ENCODE data around the gene PRSS56. TPM values are rescaled to one million over a fixed set of nuclear protein-coding genes. Genes with fewer than 3 reads are reported as not detected.
"Not testable (repeated sequence)": the region's sequence is repeated elsewhere in the genome, so short reads cannot be mapped to it uniquely, and the experiment has no call there.

PRSS56 gene
- total RNA-seq, 1 donor from 2014 or later, result not detected

DNA sequence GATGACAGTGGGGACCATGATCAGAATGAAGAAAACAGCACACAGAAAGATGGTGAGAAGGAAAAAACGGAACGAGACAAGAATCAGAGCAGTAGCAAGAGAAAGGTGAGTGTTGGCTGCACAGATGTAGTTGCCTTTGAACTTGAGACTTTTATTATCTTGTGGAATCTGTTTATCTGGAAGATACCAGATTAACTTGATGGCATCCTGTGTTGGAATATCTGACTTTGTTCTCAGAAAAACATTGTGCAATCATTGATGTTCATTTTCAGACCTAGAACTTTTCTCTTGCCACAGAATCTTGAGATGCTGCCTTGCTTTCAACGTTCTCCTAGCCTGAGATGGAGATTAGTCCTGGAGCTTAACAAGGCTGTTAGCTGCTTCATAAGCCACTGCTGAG lies 36.2 kb downstream of the PRSS56 start:
- no peak for FAIRE-seq

DNA sequence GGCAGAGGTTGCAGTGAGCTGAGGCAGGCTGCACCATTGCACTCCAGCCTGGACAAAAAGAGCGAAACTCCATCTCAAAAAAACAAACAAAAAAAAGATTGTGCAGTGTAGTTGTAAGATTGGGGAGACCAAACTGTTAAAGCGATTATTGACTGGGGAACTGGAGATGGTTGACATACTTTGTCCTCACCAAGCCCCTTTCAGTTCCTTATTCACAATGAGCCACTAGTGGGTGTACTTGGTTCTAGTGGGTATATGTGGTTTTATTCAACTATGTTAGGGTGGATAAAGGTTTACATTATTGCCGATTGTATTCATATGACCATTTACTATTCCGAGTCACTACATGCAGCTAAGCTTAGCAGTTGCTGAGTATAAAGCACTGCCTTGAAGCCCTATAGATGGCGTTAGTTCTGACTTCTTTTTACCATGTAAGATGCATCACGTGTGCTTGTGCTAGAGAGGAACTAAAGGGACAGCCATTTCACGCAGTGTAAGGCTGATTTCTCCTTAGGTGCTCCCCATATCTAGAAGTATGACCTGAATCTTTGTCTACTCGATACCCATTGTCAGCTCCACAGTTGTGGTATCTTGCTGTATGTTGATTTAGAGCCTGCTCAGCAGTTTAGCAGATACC lies 42.4 kb downstream of the PRSS56 start:
- FAIRE-seq (no peak), DNase-seq (ENCODE audit: low read depth) (no peak)
- TF ChIP-seq, protein P1, sequence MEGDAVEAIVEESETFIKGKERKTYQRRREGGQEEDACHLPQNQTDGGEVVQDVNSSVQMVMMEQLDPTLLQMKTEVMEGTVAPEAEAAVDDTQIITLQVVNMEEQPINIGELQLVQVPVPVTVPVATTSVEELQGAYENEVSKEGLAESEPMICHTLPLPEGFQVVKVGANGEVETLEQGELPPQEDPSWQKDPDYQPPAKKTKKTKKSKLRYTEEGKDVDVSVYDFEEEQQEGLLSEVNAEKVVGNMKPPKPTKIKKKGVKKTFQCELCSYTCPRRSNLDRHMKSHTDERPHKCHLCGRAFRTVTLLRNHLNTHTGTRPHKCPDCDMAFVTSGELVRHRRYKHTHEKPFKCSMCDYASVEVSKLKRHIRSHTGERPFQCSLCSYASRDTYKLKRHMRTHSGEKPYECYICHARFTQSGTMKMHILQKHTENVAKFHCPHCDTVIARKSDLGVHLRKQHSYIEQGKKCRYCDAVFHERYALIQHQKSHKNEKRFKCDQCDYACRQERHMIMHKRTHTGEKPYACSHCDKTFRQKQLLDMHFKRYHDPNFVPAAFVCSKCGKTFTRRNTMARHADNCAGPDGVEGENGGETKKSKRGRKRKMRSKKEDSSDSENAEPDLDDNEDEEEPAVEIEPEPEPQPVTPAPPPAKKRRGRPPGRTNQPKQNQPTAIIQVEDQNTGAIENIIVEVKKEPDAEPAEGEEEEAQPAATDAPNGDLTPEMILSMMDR (IDR thresholded peaks at IDR 0.05; ENCODE audit: insufficient read depth, low read length, severe bottlenecking), result no peak
- Histone ChIP-seq H3K27me3 (ENCODE audit: control insufficient read depth, insufficient read depth, low read length) (no peaks in the 10 kb centered on the region), H3K36me3 (ENCODE audit: control insufficient read depth, insufficient read depth, low read length) (peaks cover 13% of the 10 kb centered on the region), H3K4me3 (ENCODE audit: low read depth, low read length) (no peak overlapping the region)

More for the DNA sequence above, 36.2 kb downstream of the PRSS56 start:
- H3K27me3 ChIP-seq (ENCODE audit: control insufficient read depth, insufficient read depth, low read length), result no peaks in the 10 kb centered on the region
- TF ChIP-seq, protein P1 (IDR thresholded peaks at IDR 0.05; ENCODE audit: insufficient read depth, low read length, severe bottlenecking), result no peak
- no peak for DNase-seq (ENCODE audit: low read depth)
- H3K36me3 ChIP-seq (ENCODE audit: control insufficient read depth, insufficient read depth, low read length), result peaks cover 7% of the 10 kb centered on the region
- H3K4me3 ChIP-seq (ENCODE audit: low read depth, low read length), result no peak overlapping the region

DNA sequence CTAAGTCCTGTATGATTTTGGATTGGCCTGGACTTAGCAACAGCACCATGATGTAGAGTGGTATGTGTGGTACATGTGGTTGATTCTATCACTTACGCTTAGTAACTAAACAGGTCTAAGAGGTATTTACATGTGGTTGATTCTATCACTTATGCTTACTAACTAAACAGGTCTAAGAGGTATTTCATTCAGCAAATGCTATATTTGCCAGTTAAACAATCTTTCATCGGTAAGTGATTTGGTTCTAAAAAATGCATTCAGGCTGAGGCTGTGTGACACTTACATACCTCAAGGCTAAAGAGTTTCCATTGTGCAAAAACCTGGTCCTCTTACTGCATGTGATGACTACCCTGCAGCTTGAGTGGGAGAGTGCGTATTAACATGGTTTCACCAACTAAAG lies 43.4 kb downstream of the PRSS56 start:
- TF ChIP-seq, protein P1 (IDR thresholded peaks at IDR 0.05; ENCODE audit: insufficient read depth, low read length, severe bottlenecking), result no peak
- Histone ChIP-seq H3K4me3 (ENCODE audit: low read depth, low read length) (no peak overlapping the region), H3K36me3 (ENCODE audit: control insufficient read depth, insufficient read depth, low read length) (peaks cover 13% of the 10 kb centered on the region), H3K27me3 (ENCODE audit: control insufficient read depth, insufficient read depth, low read length) (no peaks in the 10 kb centered on the region)
- FAIRE-seq (no peak), DNase-seq (ENCODE audit: low read depth) (peak; percentile 75)

DNA sequence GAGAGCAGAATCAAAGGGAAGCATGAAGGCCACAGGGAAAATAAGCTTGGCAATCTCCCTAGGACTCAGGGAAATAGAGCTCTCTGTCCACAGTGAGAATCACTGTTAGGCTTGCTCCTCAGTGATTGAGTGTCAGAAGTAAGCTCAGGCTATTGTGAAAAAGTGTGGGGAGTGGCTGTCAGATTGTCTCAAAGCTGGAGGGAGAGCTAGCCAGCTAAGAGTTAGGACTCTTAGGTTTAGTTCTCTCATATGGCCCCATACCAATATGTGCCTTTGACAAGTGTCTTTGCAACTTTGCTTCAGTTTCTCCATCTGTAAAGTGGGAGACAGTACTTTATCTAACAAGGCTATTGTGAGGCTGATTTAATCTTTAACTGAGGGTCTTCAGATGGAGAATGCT lies 47.5 kb downstream of the PRSS56 start:
- TF ChIP-seq, protein P1 (IDR thresholded peaks at IDR 0.05; ENCODE audit: insufficient read depth, low read length, severe bottlenecking), result no peak
- no peak overlapping the region for H3K4me3 ChIP-seq (ENCODE audit: low read depth, low read length)
- H3K27me3 ChIP-seq (ENCODE audit: control insufficient read depth, insufficient read depth, low read length), result no peaks in the 10 kb centered on the region
- FAIRE-seq (no peak), DNase-seq (ENCODE audit: low read depth) (peak; percentile 8)
- peaks cover 25% of the 10 kb centered on the region for H3K36me3 ChIP-seq (ENCODE audit: control insufficient read depth, insufficient read depth, low read length)

DNA sequence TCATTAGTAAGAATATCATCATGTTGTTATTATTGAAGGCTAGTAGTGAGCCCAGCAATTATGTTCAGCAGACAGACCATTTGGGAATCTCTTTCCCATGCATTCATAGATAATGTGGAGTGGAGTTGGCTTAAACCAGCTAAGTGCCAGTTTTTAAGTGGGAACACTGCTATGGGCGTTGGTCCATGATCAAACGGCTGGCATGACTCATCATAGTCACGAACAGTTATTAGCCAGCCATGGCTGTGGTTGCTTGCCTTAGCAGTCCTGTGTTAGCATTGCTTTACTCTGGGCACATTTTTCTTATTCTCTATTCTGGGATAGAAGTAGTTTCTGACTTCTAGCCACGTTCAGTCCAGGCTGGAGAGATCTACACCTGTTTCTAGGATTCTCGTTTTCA lies 48.0 kb downstream of the PRSS56 start:
- DNase-seq (ENCODE audit: low read depth) (peak; percentile 84), FAIRE-seq (peak; percentile 97)
- Histone ChIP-seq H3K36me3 (ENCODE audit: control insufficient read depth, insufficient read depth, low read length) (peaks cover 25% of the 10 kb centered on the region), H3K27me3 (ENCODE audit: control insufficient read depth, insufficient read depth, low read length) (no peaks in the 10 kb centered on the region), H3K4me3 (ENCODE audit: low read depth, low read length) (no peak overlapping the region)
- TF ChIP-seq, protein P1 (IDR thresholded peaks at IDR 0.05; ENCODE audit: insufficient read depth, low read length, severe bottlenecking), result no peak

DNA sequence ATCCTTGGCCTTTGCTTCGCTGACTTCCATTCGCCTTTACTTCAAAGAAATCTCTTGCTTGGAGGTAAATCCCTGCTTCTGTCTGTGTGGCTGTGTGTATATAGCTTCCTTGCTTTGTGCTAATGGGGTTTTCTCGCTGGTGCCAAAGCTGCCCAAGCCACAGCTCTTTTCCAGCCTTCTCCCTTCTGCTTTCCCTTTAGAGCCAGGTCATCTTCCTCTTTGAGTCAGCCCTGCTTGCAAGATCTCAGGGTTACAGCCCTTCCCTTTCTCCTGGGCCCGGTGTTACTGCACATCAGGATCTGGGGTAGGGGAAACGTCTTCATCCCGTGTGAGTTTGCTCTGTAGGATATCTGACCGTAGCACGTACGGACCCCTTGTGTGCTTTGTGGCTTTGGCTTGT lies 49.4 kb downstream of the PRSS56 start:
- TF ChIP-seq, protein P1 (IDR thresholded peaks at IDR 0.05; ENCODE audit: insufficient read depth, low read length, severe bottlenecking), result no peak
- H3K4me3 ChIP-seq (ENCODE audit: low read depth, low read length), result no peak overlapping the region
- no peak for DNase-seq (ENCODE audit: low read depth)
- FAIRE-seq, result peak; percentile 32
- no peaks in the 10 kb centered on the region for H3K27me3 ChIP-seq (ENCODE audit: control insufficient read depth, insufficient read depth, low read length)
- peaks cover 22% of the 10 kb centered on the region for H3K36me3 ChIP-seq (ENCODE audit: control insufficient read depth, insufficient read depth, low read length)

DNA sequence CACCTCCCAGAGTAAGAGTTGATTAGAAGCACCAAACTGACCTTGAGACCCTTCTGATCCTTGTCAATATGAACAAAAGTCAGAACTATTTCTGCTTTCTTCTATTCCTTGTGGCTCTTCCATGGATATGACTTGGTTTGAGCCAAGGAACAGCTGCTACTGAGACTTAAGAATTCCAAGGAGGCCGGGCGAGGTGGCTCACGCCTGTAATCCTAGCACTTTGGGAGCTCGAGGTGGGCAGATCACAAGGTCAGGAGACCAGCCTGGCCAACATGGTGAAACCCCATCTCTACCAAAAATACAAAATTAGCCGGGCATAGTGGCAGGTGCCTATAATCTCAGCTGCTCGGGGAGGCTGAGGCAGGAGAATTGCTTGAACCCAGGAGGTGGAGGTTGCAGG lies 50.3 kb downstream of the PRSS56 start:
- H3K4me3 ChIP-seq (ENCODE audit: low read depth, low read length); DNase-seq (ENCODE audit: low read depth); H3K27me3 ChIP-seq (ENCODE audit: control insufficient read depth, insufficient read depth, low read length); FAIRE-seq: not testable (repeated sequence)
- H3K36me3 ChIP-seq (ENCODE audit: control insufficient read depth, insufficient read depth, low read length), result peaks cover 20% of the 10 kb centered on the region
